Fibroblast of the aortic adventitia (primary cell): ENCODE results near the gene RANBP2. TPM values are rescaled to one million over a fixed set of nuclear protein-coding genes. Genes with fewer than 3 reads are reported as not detected.

Experiments used
- DNase-seq: peaks from one replicate; pipeline ENCODE4 v3.0.0-alpha.2; 2010; ENCODE audit warnings: low read depth
- H3K4me3 ChIP-seq: 2 replicates; pipeline ENCODE4 v1.5.1; 2011; ENCODE audit warnings: low read depth, mild to moderate bottlenecking, control low read depth, low read length, moderate library complexity
- CTCF ChIP-seq: IDR thresholded peaks from 2 replicates; pipeline ENCODE4 v1.5.1; 2011; ENCODE audit warnings: mild to moderate bottlenecking, low read length, control low read depth, inconsistent platforms; ENCODE audit not compliant: insufficient read depth
- small RNA-seq: library from RNA; depleted of rRNA; stranded (forward); fragments of <200 nt; gene quantifications from one replicate; pipeline ENCODE3, GENCODE V24; 2012
- total RNA-seq: library from RNA; depleted of rRNA; stranded (reverse); fragments of >200 nt; gene quantifications from 2 replicates; pipeline ENCODE4 v1.2.3, GENCODE V29; 2012; ENCODE audit warnings: low replicate concordance

Gene RANBP2
- total RNA-seq, 1 donor: 81.6 TPM

- DNase-seq: no peak
- H3K4me3 ChIP-seq: no peak overlapping the region
- no peak for TF ChIP-seq CTCF
Observed at GRCh38 chr2:108834620-108835019, 115.3 kb downstream of the RANBP2 start.

- DNase-seq: no peak
- no peak overlapping the region for H3K4me3 ChIP-seq
- no peak for TF ChIP-seq CTCF
Observed at GRCh38 chr2:108835040-108835439, 115.8 kb downstream of the RANBP2 start.

Small RNAs within 50 kb of the gene (small RNA-seq; reads per million reads assigned to genes)
- not detected for gene AC010095.1

Other genes with a start within 250 kb of the RANBP2 start
- gene LIMS1, start 185.0 kb upstream of the RANBP2 start, total RNA-seq: 66.6 and 91.2 TPM in 2 replicates
- gene CCDC138, start 67.3 kb downstream of the RANBP2 start, total RNA-seq: 4.5 and 8.5 TPM in 2 replicates